Activated B cell treated with CpG ODN at 0.5 μM for 24 hours (primary cell): Measurements from ENCODE around the gene STRA8. TPM values are rescaled to one million over a fixed set of nuclear protein-coding genes. Genes with fewer than 3 reads are reported as not detected.

ENCODE experiments used
- ATAC-seq: fragments of 200-7000 bp; cut with Tn5 transposase; one replicate; pipeline ENCODE4 v1.10.0; 2021; ENCODE audit warnings: low read depth, mild to moderate bottlenecking, moderate library complexity
- CTCF ChIA-PET: fragments of 350-600 bp; sonication (Branson Sonifier 250); formaldehyde crosslinking; loops from one replicate; lab custom pipeline; 2021; ENCODE audit warnings: antibody characterized with exemption; lab: Charles Lee
- POLR2A ChIA-PET: fragments of 350-600 bp; sonication (Branson Sonifier 250); formaldehyde crosslinking; loops from one replicate; lab custom pipeline; 2021; ENCODE audit warnings: antibody characterized with exemption; lab: Charles Lee
- DNase-seq: peaks from one replicate; pipeline ENCODE4 v3.0.0; 2022
- H3K27ac Mint-ChIP-seq: one replicate; pipeline ENCODE4 v1.8.0; 2020; ENCODE audit warnings: mixed read lengths
- H3K27me3 Mint-ChIP-seq: one replicate; pipeline ENCODE4 v1.8.0; 2021; ENCODE audit warnings: mixed read lengths
- H3K36me3 Mint-ChIP-seq: one replicate; pipeline ENCODE4 v1.8.0; 2021; ENCODE audit warnings: low read depth, mixed read lengths
- H3K4me1 Mint-ChIP-seq: one replicate; pipeline ENCODE4 v1.8.0; 2021; ENCODE audit warnings: mixed read lengths
- H3K4me3 Mint-ChIP-seq: one replicate; pipeline ENCODE4 v1.8.0; 2020; ENCODE audit warnings: mild to moderate bottlenecking, mixed read lengths
- H3K9me3 Mint-ChIP-seq: one replicate; pipeline ENCODE4 v1.8.0; 2020; ENCODE audit warnings: mixed read lengths
- intact Hi-C: fragments of 100-400 bp; cut with micrococcal nuclease; formaldehyde crosslinking; loops from one replicate; pipeline ENCODE4 v1.15.1; 2024
- total RNA-seq: library from RNA; stranded (reverse); gene quantifications from 2 replicates; pipeline ENCODE4 v1.2.3, GENCODE V29; 2022
- TF ChIP-seq, protein P1 (sequence below): fragments of 200-600 bp; IDR thresholded peaks from one replicate; pipeline ENCODE4 v1.8.0; 2022; ENCODE audit warnings: antibody characterized with exemption, mild to moderate bottlenecking

The STRA8 gene
- total RNA-seq, 1 donor from 2014 or later: not detected

DNA sequence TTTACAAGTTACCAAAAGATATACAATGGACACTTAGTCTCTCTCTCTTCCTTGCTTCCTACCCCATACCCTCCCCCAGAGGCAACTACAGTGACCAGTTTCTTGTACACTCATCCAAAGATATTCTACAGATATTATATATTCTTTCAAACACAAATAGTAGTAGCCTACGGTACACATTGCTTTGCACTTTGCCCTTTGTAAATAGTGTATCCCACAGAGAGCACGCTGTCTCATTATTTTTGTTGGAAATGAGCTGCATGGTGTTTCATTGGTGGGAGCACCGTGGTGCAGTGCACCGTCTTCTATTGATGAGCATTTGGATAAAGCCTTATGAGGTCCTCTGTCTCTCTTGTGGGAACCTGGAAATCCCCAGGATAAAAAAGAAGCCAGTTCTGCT, 24.2 kb downstream of the STRA8 start:
- Mint-ChIP-seq H3K36me3 (no peaks in the 10 kb centered on the region), H3K27ac (no peak overlapping the region), H3K4me3 (no peak overlapping the region), H3K4me1 (no peaks in the 10 kb centered on the region), H3K27me3 (peaks cover 7% of the 10 kb centered on the region), H3K9me3 (no peaks in the 10 kb centered on the region)
- TF ChIP-seq, protein P1, sequence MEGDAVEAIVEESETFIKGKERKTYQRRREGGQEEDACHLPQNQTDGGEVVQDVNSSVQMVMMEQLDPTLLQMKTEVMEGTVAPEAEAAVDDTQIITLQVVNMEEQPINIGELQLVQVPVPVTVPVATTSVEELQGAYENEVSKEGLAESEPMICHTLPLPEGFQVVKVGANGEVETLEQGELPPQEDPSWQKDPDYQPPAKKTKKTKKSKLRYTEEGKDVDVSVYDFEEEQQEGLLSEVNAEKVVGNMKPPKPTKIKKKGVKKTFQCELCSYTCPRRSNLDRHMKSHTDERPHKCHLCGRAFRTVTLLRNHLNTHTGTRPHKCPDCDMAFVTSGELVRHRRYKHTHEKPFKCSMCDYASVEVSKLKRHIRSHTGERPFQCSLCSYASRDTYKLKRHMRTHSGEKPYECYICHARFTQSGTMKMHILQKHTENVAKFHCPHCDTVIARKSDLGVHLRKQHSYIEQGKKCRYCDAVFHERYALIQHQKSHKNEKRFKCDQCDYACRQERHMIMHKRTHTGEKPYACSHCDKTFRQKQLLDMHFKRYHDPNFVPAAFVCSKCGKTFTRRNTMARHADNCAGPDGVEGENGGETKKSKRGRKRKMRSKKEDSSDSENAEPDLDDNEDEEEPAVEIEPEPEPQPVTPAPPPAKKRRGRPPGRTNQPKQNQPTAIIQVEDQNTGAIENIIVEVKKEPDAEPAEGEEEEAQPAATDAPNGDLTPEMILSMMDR: no peak
- intact Hi-C loops: no loop called here
- DNase-seq (no peak), ATAC-seq (no peak)
- POLR2A ChIA-PET: no interaction called here
- CTCF ChIA-PET: no interaction called here

DNA sequence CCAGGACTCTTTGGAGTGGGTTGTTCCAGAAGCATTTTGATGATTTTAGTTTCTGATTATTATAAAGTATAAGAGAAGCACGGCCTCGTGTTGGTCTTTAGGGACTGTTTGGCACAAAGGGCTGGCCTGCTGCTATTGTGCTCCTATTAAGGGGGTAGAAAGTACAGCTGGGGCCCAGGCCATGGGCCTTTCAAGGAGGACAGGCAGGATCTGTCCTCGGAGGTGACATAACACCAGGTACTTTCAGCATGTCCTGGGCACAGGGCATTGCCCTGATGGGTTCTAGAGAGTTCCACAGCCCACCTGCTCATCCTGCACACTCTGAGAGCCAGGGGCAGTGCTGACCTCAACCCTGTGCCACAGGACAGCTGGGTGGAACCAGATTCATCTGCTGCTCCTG, 24.9 kb downstream of the STRA8 start:
- CTCF ChIA-PET: no interaction called here

DNA sequence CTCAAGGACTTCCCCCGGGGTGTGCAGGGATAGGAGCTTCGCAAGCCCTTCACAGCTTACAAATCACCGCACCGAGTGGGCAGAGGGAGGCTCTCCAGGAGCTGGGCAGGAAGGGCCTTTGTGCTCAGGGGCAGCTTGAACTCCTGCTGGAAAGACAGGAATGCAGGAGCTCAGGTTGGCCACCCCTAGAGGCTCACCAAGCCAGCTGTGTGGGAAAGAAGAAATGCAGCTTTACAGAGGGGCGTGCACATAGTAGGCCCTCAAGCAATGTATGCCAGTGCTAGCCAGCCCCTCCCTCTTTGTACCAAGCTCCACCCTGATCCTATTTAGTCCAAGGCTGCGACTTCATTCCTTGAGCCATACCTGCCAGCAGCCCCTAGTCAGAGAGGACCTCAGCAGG, 26.1 kb downstream of the STRA8 start:
- Mint-ChIP-seq H3K27me3 (peaks cover 7% of the 10 kb centered on the region), H3K4me3 (no peak overlapping the region), H3K9me3 (peaks cover 7% of the 10 kb centered on the region), H3K36me3 (no peaks in the 10 kb centered on the region), H3K27ac (no peak overlapping the region), H3K4me1 (no peaks in the 10 kb centered on the region)
- POLR2A ChIA-PET: no interaction called here
- ATAC-seq (no peak), DNase-seq (no peak)
- intact Hi-C loops: no loop called here
- CTCF ChIA-PET: no interaction called here
- TF ChIP-seq, protein P1: no peak

More for the DNA sequence above, 24.9 kb downstream of the STRA8 start:
- Mint-ChIP-seq H3K27me3 (peaks cover 7% of the 10 kb centered on the region), H3K4me1 (no peaks in the 10 kb centered on the region), H3K4me3 (no peak overlapping the region), H3K27ac (no peak overlapping the region), H3K36me3 (no peaks in the 10 kb centered on the region), H3K9me3 (peaks cover 2% of the 10 kb centered on the region)
- no peak for ATAC-seq
- intact Hi-C loops: no loop called here
- POLR2A ChIA-PET: no interaction called here
- TF ChIP-seq, protein P1: no peak
- no peak for DNase-seq

DNA sequence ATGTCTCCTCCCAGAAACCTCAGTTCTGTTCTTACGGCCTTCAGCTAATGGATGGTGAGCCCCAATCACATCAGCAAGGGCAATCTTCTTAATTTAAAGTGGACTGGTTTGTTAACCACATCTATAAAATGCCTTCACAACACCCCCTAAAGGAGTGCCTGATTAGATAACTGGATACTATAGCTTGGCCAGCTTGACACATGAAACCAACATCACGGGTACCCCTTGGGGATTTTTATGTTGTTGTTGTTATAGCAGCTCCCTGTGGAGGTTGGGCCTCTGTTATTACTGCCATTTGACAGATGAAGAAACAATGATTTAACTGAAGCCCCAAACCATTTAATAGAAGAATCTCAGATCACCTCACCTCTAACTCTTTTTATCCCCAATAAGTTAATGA, 26.8 kb downstream of the STRA8 start:
- DNase-seq: no peak
- peaks cover 11% of the 10 kb centered on the region for H3K9me3 Mint-ChIP-seq
- intact Hi-C loops: no loop called here
- ATAC-seq: no peak
- no peak overlapping the region for H3K4me3 Mint-ChIP-seq
- no peaks in the 10 kb centered on the region for H3K4me1 Mint-ChIP-seq
- POLR2A ChIA-PET: no interaction called here
- peaks cover 7% of the 10 kb centered on the region for H3K27me3 Mint-ChIP-seq
- CTCF ChIA-PET: no interaction called here
- TF ChIP-seq, protein P1: no peak
- H3K36me3 Mint-ChIP-seq: no peaks in the 10 kb centered on the region
- no peak overlapping the region for H3K27ac Mint-ChIP-seq

DNA sequence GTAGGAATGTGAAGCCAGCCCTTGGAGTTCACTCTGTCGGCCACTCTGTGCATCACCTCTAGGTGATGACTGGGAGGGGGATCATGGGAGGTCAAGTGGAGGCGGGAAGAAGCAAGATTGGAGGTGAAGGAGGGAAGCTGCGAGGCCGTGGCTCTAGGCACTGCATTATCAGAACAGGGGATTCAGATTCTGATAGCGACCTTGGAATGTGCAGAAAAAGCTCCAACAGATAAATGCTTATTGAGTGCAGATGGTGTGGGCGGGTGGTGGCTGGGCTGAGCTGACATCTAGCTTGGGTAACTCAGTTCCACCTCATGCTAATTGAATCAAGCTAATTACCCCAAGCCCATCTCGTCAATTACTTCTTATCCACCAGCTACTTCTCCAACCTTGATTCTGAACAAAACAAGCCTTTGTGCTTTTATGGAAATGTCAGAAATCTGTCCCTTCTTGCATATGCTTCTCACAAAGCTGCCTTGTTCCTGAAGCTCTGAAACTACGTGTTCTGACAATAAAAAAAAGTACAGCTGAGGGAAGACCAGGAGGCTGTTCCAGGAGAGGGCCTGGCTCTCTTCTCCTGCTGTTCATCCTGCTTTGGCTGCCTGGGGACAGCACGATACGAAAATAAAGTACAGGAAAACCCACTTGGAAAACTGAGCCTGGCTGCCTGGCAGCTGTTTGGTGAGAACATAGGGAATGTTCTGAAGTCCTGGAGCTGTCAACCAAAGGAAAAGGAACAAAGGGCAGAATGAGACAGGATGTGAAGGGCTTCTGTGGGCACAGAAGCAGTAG, 27.5 kb downstream of the STRA8 start:
- no peaks in the 10 kb centered on the region for H3K4me1 Mint-ChIP-seq
- ChIA-PET CTCF (interaction anchor here (1.0 to 1.3 kb wide), 2 partner anchors 13 to 25 kb away, joined by 3 read pairs; no protein-coding TSS in a partner anchor), POLR2A (no interaction called here)
- intact Hi-C loops: no loop called here
- no peak overlapping the region for H3K27ac Mint-ChIP-seq
- DNase-seq: no peak
- no peak overlapping the region for H3K4me3 Mint-ChIP-seq
- no peaks in the 10 kb centered on the region for H3K36me3 Mint-ChIP-seq
- ATAC-seq: no peak
- peaks cover 7% of the 10 kb centered on the region for H3K27me3 Mint-ChIP-seq
- H3K9me3 Mint-ChIP-seq: peaks cover 17% of the 10 kb centered on the region
- TF ChIP-seq, protein P1: no peak
